SKM-1 (cell line): ENCODE results near the gene HPSE2.

ENCODE experiments used
- DNase-seq: peaks from one replicate; lab custom pipeline; 2025; ENCODE audit not compliant: unreplicated experiment; lab: John Stamatoyannopoulos, UW

The HPSE2 gene

GRCh38 chr10:98445200-98445812, 790.3 kb downstream of the HPSE2 start:
- DNase-seq: no peak

- DNase-seq: no peak
Observed at GRCh38 chr10:98444314-98445006, 791.2 kb downstream of the HPSE2 start.

GRCh38 chr10:98438715-98439114, 796.9 kb downstream of the HPSE2 start:
- no peak for DNase-seq

- no peak for DNase-seq
Observed at GRCh38 chr10:98436704-98437103, 798.9 kb downstream of the HPSE2 start.

GRCh38 chr10:98435178-98435577, 800.5 kb downstream of the HPSE2 start:
- no peak for DNase-seq

GRCh38 chr10:98433881-98434732, 801.5 kb downstream of the HPSE2 start:
- no peak for DNase-seq

GRCh38 chr10:98433371-98433770, 802.3 kb downstream of the HPSE2 start:
- no peak for DNase-seq

- DNase-seq: no peak
Observed at GRCh38 chr10:98432330-98432729, 803.3 kb downstream of the HPSE2 start.

- DNase-seq: no peak
Observed at GRCh38 chr10:98431016-98431415, 804.6 kb downstream of the HPSE2 start.

GRCh38 chr10:98430427-98430826, 805.2 kb downstream of the HPSE2 start:
- no peak for DNase-seq

GRCh38 chr10:98429320-98430072, 806.2 kb downstream of the HPSE2 start:
- DNase-seq: no peak

- DNase-seq: no peak
Observed at GRCh38 chr10:98427011-98427515, 808.6 kb downstream of the HPSE2 start.

GRCh38 chr10:98425511-98426352, 809.9 kb downstream of the HPSE2 start:
- DNase-seq: peak; percentile 44

GRCh38 chr10:98424295-98425254, 811.1 kb downstream of the HPSE2 start:
- DNase-seq: no peak

GRCh38 chr10:98423691-98424120, 811.9 kb downstream of the HPSE2 start:
- DNase-seq: no peak

GRCh38 chr10:98422182-98422581, 813.5 kb downstream of the HPSE2 start:
- no peak for DNase-seq

GRCh38 chr10:98420786-98421185, 814.9 kb downstream of the HPSE2 start:
- no peak for DNase-seq

GRCh38 chr10:98419469-98420261, 816.0 kb downstream of the HPSE2 start:
- DNase-seq: no peak
